ENCODE data around the gene P2RY10.

P2RY10 gene

DNA sequence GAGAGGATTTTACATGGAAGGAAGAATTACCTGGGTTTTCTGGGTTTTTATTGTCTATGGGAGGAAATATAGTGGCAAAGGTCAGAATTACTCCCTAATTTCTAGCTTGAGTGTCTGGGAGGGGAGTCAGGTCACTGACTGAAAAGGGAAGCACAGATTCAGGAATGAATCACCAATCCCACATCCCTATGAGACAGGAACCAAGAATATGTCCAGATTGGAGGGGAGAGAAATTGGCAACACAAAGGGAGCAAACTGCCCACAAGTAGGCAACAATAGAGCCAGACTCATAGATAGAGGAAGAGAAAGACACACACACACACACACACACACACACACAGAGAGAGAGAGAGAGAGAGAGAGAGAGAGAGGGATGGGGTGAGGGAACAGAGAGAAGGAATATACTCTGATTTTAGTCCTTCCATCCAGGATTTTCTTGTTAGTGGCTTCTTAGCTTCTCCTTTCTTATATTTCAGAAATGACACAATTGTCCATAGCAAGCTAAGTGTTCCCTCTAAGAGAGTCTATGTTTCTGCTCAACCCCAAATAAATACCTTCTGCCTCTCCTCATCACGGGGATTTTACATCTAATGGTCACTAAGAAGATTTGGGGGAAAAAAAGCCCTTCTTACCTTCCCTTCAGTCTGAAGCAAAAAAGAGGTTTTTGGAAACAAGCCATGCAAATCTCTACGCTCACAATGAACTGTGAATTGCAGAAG lies 12.0 kb downstream of the P2RY10 start:
- TF ChIP-seq, protein P1, sequence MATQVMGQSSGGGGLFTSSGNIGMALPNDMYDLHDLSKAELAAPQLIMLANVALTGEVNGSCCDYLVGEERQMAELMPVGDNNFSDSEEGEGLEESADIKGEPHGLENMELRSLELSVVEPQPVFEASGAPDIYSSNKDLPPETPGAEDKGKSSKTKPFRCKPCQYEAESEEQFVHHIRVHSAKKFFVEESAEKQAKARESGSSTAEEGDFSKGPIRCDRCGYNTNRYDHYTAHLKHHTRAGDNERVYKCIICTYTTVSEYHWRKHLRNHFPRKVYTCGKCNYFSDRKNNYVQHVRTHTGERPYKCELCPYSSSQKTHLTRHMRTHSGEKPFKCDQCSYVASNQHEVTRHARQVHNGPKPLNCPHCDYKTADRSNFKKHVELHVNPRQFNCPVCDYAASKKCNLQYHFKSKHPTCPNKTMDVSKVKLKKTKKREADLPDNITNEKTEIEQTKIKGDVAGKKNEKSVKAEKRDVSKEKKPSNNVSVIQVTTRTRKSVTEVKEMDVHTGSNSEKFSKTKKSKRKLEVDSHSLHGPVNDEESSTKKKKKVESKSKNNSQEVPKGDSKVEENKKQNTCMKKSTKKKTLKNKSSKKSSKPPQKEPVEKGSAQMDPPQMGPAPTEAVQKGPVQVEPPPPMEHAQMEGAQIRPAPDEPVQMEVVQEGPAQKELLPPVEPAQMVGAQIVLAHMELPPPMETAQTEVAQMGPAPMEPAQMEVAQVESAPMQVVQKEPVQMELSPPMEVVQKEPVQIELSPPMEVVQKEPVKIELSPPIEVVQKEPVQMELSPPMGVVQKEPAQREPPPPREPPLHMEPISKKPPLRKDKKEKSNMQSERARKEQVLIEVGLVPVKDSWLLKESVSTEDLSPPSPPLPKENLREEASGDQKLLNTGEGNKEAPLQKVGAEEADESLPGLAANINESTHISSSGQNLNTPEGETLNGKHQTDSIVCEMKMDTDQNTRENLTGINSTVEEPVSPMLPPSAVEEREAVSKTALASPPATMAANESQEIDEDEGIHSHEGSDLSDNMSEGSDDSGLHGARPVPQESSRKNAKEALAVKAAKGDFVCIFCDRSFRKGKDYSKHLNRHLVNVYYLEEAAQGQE (IDR thresholded peaks at IDR 0.05; ENCODE audit: insufficient read depth in 1 of 2, low read depth in 2 of 2, low read length in 2 of 2), result no peak
- no peak for TF ChIP-seq TAF1 (IDR thresholded peaks at IDR 0.05; ENCODE audit: borderline replicate concordance, insufficient read depth, low read length)
- TF ChIP-seq FOXP2 (optimal IDR thresholded peaks at IDR 0.05; ENCODE audit: borderline replicate concordance, extremely low read depth, extremely low read length, insufficient read depth), result no peak
- no peak for TF ChIP-seq SIN3A (IDR thresholded peaks at IDR 0.05; ENCODE audit: borderline replicate concordance, insufficient read depth, low read length)
- no peak for TF ChIP-seq POLR2AphosphoS5 (IDR thresholded peaks at IDR 0.05; ENCODE audit: low read depth, low read length)

DNA sequence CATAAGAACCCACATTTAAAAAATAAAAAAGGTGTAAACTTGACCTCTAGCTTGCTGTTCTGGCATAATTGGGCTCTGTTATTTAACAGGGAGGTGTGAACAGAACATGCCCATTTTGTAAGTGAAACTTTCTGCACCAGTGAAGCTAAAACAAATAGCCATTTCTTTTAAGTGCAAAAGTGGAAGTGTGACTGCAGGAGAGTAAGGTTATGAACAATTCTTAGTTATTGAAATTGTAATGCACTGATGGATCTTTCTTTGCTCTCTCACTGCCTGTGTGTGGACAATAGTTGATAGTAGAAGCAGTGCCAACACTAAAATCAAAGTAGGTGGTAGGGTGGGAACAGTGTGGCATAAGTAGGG lies 12.6 kb downstream of the P2RY10 start:
- TF ChIP-seq FOXP2 (optimal IDR thresholded peaks at IDR 0.05; ENCODE audit: borderline replicate concordance, extremely low read depth, extremely low read length, insufficient read depth) (no peak), SIN3A (IDR thresholded peaks at IDR 0.05; ENCODE audit: borderline replicate concordance, insufficient read depth, low read length) (no peak), POLR2AphosphoS5 (IDR thresholded peaks at IDR 0.05; ENCODE audit: low read depth, low read length) (no peak), TAF1 (IDR thresholded peaks at IDR 0.05; ENCODE audit: borderline replicate concordance, insufficient read depth, low read length) (no peak)
- TF ChIP-seq, protein P1 (IDR thresholded peaks at IDR 0.05; ENCODE audit: insufficient read depth in 1 of 2, low read depth in 2 of 2, low read length in 2 of 2), result no peak

DNA sequence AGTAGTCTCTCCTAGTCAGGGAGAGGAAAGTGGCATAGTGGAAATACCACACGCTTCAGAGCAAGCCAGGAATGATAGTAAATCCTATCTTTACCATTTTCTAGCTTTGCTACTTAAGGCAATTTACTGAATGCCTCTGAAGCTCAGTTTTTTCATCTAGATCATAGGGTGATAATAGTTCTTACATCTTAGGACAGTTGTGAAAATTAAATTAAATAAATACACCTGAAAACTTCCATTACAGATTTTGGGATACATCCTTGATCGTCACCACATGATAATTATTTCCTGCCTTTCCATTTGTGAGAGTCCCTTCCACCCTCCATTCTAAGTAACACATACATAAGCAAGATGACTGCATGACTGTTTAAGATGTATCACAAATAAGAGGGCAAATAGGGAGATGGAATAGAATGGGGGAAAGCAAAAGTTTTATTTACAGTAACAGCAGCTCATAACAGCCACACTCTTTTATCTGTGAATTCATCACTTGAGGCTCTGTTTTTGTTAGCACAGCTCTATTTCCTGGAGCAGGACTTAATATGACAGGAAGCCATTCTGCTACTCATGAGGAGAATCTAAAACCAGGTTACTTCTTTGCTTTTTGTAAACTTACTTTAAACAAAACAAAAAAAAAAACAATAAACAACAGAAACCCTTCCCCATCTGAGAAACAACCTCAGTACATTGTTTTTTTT lies 13.4 kb downstream of the P2RY10 start:
- TF ChIP-seq, protein P1 (IDR thresholded peaks at IDR 0.05; ENCODE audit: insufficient read depth in 1 of 2, low read depth in 2 of 2, low read length in 2 of 2), result no peak
- no peak for TF ChIP-seq SIN3A (IDR thresholded peaks at IDR 0.05; ENCODE audit: borderline replicate concordance, insufficient read depth, low read length)

DNA sequence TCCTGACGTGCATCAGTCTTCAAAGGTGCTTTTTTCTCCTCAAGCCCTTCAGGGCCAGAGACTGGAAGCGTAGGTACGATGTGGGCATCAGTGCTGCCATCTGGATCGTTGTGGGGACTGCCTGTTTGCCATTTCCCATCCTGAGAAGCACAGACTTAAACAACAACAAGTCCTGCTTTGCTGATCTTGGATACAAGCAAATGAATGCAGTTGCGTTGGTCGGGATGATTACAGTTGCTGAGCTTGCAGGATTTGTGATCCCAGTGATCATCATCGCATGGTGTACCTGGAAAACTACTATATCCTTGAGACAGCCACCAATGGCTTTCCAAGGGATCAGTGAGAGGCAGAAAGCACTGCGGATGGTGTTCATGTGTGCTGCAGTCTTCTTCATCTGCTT lies 15.7 kb downstream of the P2RY10 start:
- TF ChIP-seq POLR2AphosphoS5 (IDR thresholded peaks at IDR 0.05; ENCODE audit: low read depth, low read length) (no peak), FOXP2 (optimal IDR thresholded peaks at IDR 0.05; ENCODE audit: borderline replicate concordance, extremely low read depth, extremely low read length, insufficient read depth) (no peak), SIN3A (IDR thresholded peaks at IDR 0.05; ENCODE audit: borderline replicate concordance, insufficient read depth, low read length) (no peak)
- TF ChIP-seq, protein P1 (IDR thresholded peaks at IDR 0.05; ENCODE audit: insufficient read depth in 1 of 2, low read depth in 2 of 2, low read length in 2 of 2), result no peak

Measured in PFSK-1 (cell line).